Right renal cortex interstitium (tissue), 3 donors: Measurements from ENCODE around the gene TTLL1. TPM values are rescaled to one million over a fixed set of nuclear protein-coding genes. Genes with fewer than 3 reads are reported as not detected.

Source experiments
- DNase-seq, 3 donors: peaks; one replicate each; pipeline ENCODE4 v3.0.0-alpha.2; 2013; ENCODE audit warnings: low read depth in 3 of 3, low spot score in 2 of 3
- polyA plus RNA-seq, 3 donors: library from polyadenylated mRNA; unstranded; fragments of 120-200 nt; gene quantifications; one replicate each; pipeline ENCODE4 v1.2.1, GENCODE V29; 2013; ENCODE audit not compliant: insufficient read length in 3 of 3

Gene TTLL1
- polyA plus RNA-seq, 3 donors = 21.2 to 24.2 (median 22.9) TPM

- DNase-seq = peak; percentile 95 to 98 (median 97)
Observed at GRCh38 chr22:43014869-43015676, 74.1 kb downstream of the TTLL1 start, which contains the start of gene PACSIN2. Gene PACSIN2 (minus strand): TSS chr22:43015149. CDS start chr22:42912080, 103,069 bp downstream.

GRCh38 chr22:43014316-43014868 lies 74.8 kb downstream of the TTLL1 start:
- no peak for DNase-seq

GRCh38 chr22:43013355-43014315 lies 75.6 kb downstream of the TTLL1 start:
- no peak for DNase-seq

- no peak for DNase-seq
Observed at GRCh38 chr22:43012390-43012789, 76.8 kb downstream of the TTLL1 start.

- DNase-seq = no peak
Observed at GRCh38 chr22:43011079-43011478, 78.1 kb downstream of the TTLL1 start.

GRCh38 chr22:43009444-43009843 lies 79.7 kb downstream of the TTLL1 start:
- DNase-seq = no peak

GRCh38 chr22:43008921-43009320 lies 80.3 kb downstream of the TTLL1 start:
- DNase-seq = no peak

GRCh38 chr22:43008509-43008908 lies 80.7 kb downstream of the TTLL1 start:
- DNase-seq = no peak

GRCh38 chr22:43007519-43008102 lies 81.6 kb downstream of the TTLL1 start:
- DNase-seq = no peak

GRCh38 chr22:43006753-43007152 lies 82.4 kb downstream of the TTLL1 start:
- no peak for DNase-seq

- no peak for DNase-seq
Observed at GRCh38 chr22:43006016-43006505, 83.1 kb downstream of the TTLL1 start.

- DNase-seq = no peak
Observed at GRCh38 chr22:43005106-43005505, 84.1 kb downstream of the TTLL1 start.

GRCh38 chr22:43004362-43005035 lies 84.7 kb downstream of the TTLL1 start:
- no peak for DNase-seq

- DNase-seq = no peak
Observed at GRCh38 chr22:43002202-43002586, 87.0 kb downstream of the TTLL1 start.

- no peak for DNase-seq
Observed at GRCh38 chr22:43001271-43002201, 87.7 kb downstream of the TTLL1 start.

GRCh38 chr22:43000441-43001175 lies 88.6 kb downstream of the TTLL1 start:
- DNase-seq = no peak

GRCh38 chr22:42997582-42998090 lies 91.6 kb downstream of the TTLL1 start:
- no peak for DNase-seq
